Liver (tissue), 3 donors: ENCODE data around the gene NMB.

ENCODE experiments used
- ATF3 ChIP-seq: IDR thresholded peaks from 2 replicates; pipeline ENCODE4 v1.6.1; 2016; ENCODE audit warnings: antibody characterized with exemption
- CTCF ChIP-seq: fragments of 150-350 bp; IDR thresholded peaks from 2 replicates; pipeline ENCODE4 v1.5.1; 2017; ENCODE audit warnings: improper control_type of control experiment, low read depth, low read length; ENCODE audit not compliant: missing input control
- SP1 ChIP-seq: IDR thresholded peaks from 2 replicates; pipeline ENCODE4 v1.6.1; 2018; ENCODE audit warnings: antibody characterized with exemption, mild to moderate bottlenecking
- YY1 ChIP-seq: IDR thresholded peaks from 2 replicates; pipeline ENCODE4 v1.6.1; 2016; ENCODE audit warnings: antibody characterized with exemption, mild to moderate bottlenecking
- TF ChIP-seq, protein P1 (sequence below): IDR thresholded peaks from 2 replicates; pipeline ENCODE4 v1.6.1; 2016; ENCODE audit warnings: antibody characterized with exemption, mild to moderate bottlenecking
- donor health status: healthy.
- donor health status: healthy.

GRCh38 chr15:84661001-84661400, 3.0 kb upstream of the NMB start:
- TF ChIP-seq ATF3 (no peak), YY1 (no peak), CTCF (no peak), SP1 (no peak)
- TF ChIP-seq, protein P1, sequence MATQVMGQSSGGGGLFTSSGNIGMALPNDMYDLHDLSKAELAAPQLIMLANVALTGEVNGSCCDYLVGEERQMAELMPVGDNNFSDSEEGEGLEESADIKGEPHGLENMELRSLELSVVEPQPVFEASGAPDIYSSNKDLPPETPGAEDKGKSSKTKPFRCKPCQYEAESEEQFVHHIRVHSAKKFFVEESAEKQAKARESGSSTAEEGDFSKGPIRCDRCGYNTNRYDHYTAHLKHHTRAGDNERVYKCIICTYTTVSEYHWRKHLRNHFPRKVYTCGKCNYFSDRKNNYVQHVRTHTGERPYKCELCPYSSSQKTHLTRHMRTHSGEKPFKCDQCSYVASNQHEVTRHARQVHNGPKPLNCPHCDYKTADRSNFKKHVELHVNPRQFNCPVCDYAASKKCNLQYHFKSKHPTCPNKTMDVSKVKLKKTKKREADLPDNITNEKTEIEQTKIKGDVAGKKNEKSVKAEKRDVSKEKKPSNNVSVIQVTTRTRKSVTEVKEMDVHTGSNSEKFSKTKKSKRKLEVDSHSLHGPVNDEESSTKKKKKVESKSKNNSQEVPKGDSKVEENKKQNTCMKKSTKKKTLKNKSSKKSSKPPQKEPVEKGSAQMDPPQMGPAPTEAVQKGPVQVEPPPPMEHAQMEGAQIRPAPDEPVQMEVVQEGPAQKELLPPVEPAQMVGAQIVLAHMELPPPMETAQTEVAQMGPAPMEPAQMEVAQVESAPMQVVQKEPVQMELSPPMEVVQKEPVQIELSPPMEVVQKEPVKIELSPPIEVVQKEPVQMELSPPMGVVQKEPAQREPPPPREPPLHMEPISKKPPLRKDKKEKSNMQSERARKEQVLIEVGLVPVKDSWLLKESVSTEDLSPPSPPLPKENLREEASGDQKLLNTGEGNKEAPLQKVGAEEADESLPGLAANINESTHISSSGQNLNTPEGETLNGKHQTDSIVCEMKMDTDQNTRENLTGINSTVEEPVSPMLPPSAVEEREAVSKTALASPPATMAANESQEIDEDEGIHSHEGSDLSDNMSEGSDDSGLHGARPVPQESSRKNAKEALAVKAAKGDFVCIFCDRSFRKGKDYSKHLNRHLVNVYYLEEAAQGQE, result no peak
